Smooth muscle cell (in vitro differentiated cells): ENCODE measurements around the gene NDUFV1. TPM values are rescaled to one million over a fixed set of nuclear protein-coding genes. Genes with fewer than 3 reads are reported as not detected.

ENCODE experiments used
- DNase-seq: peaks from one replicate; lab custom pipeline; 2025; ENCODE audit not compliant: unreplicated experiment; lab: John Stamatoyannopoulos, UW
- H2AFZ ChIP-seq: fragments of 200-600 bp; sonication (generic); 2 replicates; pipeline ENCODE4 v1.6.0; 2016; ENCODE audit warnings: antibody characterized with exemption, low read depth, mild to moderate bottlenecking
- H3F3A ChIP-seq: fragments of 200-600 bp; sonication (generic); 2 replicates; pipeline ENCODE4 v1.6.0; 2017; ENCODE audit warnings: antibody characterized with exemption, low read depth
- H3K27ac ChIP-seq: fragments of 200-600 bp; sonication (generic); 2 replicates; pipeline ENCODE4 v1.5.1; 2016; ENCODE audit warnings: low read depth, mild to moderate bottlenecking
- H3K27me3 ChIP-seq: fragments of 200-600 bp; sonication (generic); 2 replicates; pipeline ENCODE4 v1.6.1; 2016; ENCODE audit warnings: low read depth, mild to moderate bottlenecking
- H3K36me3 ChIP-seq: fragments of 200-600 bp; sonication (generic); 2 replicates; pipeline ENCODE4 v1.5.1; 2016; ENCODE audit warnings: low read depth
- H3K4me1 ChIP-seq: fragments of 200-600 bp; sonication (generic); 2 replicates; pipeline ENCODE4 v1.5.1; 2016; ENCODE audit warnings: low read depth
- H3K4me2 ChIP-seq: fragments of 200-600 bp; sonication (generic); 2 replicates; pipeline ENCODE4 v1.6.0; 2016; ENCODE audit warnings: mild to moderate bottlenecking
- H3K4me3 ChIP-seq: fragments of 200-600 bp; sonication (generic); 2 replicates; pipeline ENCODE4 v1.5.1; 2016; ENCODE audit warnings: mild to moderate bottlenecking
- H3K79me2 ChIP-seq: fragments of 200-600 bp; sonication (generic); 2 replicates; pipeline ENCODE4 v1.6.0; 2016; ENCODE audit warnings: low read depth, mild to moderate bottlenecking
- H3K9ac ChIP-seq: fragments of 200-600 bp; sonication (generic); 2 replicates; pipeline ENCODE4 v1.6.0; 2016; ENCODE audit warnings: low read depth
- H3K9me3 ChIP-seq: fragments of 200-600 bp; sonication (generic); replicated peaks from 2 replicates; pipeline ENCODE4 v1.5.1; 2016; ENCODE audit warnings: low read depth
- H4K20me1 ChIP-seq: fragments of 200-600 bp; sonication (generic); 2 replicates; pipeline ENCODE4 v1.6.0; 2016; ENCODE audit warnings: low read depth
- WGBS: methylation state at CpG from one replicate; pipeline ENCODE4 v1.1.7; 2016; ENCODE audit warnings: low lambda C conversion rate; 5-methylcytosine and 5-hydroxymethylcytosine counted together
- polyA plus RNA-seq: library from polyadenylated mRNA; unstranded; fragments of >200 nt; fragmentation: Nextera tagmentation; extraction: Ambion mirVana; gene quantifications from 2 replicates; pipeline ENCODE4 v1.2.1, GENCODE V29; 2016
- total RNA-seq: library from RNA; depleted of rRNA; stranded (reverse); fragments of >200 nt; gene quantifications from 2 replicates; pipeline ENCODE4 v1.2.3, GENCODE V29; 2014
- TF ChIP-seq, protein P1 (sequence below): fragments of 200-600 bp; sonication (generic); IDR thresholded peaks from 2 replicates; pipeline ENCODE4 v1.5.1; 2017; ENCODE audit warnings: borderline replicate concordance, mild to moderate bottlenecking, antibody characterized with exemption; ENCODE audit not compliant: insufficient read depth, poor library complexity, severe bottlenecking

Gene NDUFV1
- total and polyA plus RNA-seq, 2 experiments from 2014 or later, result 111 to 201 TPM

DNA sequence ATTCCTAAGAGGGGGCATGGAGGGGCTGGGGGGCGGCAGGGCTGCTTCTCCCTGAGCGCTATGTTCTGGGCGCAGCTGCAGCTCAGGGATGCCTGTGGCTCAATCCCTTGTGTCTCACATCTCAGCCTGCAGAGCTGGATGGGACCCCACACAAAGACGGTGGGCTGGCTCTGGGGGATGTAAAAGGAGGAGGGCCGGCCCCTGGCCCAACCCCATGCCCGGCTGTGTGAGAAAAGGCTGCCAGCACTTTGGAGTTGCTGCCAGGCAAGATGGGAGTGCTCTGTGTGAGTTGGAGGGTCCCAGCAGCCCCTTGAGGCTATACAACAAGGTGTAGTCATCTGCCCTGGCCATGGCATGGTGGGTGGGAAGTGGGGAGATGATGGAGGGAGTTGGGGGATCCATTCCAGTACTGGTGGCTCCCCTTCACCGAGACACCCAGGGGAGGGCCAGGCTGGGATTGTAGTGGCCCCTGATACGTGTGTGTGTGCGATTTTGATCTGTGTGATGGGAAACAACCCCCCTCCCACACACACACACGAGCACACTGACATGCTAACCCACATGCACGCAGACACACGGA is 34.1 kb downstream of the NDUFV1 start:
- WGBS, result 87% methylated on average over 12 of the region's 12 CpGs
- no peaks in the 10 kb centered on the region for H4K20me1 ChIP-seq
- H3K36me3 ChIP-seq, result no peaks in the 10 kb centered on the region
- no peaks in the 10 kb centered on the region for H3K4me1 ChIP-seq
- peaks cover 6% of the 10 kb centered on the region for H3K27me3 ChIP-seq
- no peak overlapping the region for H3K4me3 ChIP-seq
- H3F3A ChIP-seq, result no peaks in the 10 kb centered on the region
- no peak overlapping the region for H3K4me2 ChIP-seq
- H3K9ac ChIP-seq, result no peak overlapping the region
- H2AFZ ChIP-seq, result no peak overlapping the region
- no peaks in the 10 kb centered on the region for H3K9me3 ChIP-seq
- H3K27ac ChIP-seq, result no peak overlapping the region
- H3K79me2 ChIP-seq, result no peaks in the 10 kb centered on the region
- DNase-seq, result no peak
- TF ChIP-seq, protein P1, sequence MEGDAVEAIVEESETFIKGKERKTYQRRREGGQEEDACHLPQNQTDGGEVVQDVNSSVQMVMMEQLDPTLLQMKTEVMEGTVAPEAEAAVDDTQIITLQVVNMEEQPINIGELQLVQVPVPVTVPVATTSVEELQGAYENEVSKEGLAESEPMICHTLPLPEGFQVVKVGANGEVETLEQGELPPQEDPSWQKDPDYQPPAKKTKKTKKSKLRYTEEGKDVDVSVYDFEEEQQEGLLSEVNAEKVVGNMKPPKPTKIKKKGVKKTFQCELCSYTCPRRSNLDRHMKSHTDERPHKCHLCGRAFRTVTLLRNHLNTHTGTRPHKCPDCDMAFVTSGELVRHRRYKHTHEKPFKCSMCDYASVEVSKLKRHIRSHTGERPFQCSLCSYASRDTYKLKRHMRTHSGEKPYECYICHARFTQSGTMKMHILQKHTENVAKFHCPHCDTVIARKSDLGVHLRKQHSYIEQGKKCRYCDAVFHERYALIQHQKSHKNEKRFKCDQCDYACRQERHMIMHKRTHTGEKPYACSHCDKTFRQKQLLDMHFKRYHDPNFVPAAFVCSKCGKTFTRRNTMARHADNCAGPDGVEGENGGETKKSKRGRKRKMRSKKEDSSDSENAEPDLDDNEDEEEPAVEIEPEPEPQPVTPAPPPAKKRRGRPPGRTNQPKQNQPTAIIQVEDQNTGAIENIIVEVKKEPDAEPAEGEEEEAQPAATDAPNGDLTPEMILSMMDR, result no peak

DNA sequence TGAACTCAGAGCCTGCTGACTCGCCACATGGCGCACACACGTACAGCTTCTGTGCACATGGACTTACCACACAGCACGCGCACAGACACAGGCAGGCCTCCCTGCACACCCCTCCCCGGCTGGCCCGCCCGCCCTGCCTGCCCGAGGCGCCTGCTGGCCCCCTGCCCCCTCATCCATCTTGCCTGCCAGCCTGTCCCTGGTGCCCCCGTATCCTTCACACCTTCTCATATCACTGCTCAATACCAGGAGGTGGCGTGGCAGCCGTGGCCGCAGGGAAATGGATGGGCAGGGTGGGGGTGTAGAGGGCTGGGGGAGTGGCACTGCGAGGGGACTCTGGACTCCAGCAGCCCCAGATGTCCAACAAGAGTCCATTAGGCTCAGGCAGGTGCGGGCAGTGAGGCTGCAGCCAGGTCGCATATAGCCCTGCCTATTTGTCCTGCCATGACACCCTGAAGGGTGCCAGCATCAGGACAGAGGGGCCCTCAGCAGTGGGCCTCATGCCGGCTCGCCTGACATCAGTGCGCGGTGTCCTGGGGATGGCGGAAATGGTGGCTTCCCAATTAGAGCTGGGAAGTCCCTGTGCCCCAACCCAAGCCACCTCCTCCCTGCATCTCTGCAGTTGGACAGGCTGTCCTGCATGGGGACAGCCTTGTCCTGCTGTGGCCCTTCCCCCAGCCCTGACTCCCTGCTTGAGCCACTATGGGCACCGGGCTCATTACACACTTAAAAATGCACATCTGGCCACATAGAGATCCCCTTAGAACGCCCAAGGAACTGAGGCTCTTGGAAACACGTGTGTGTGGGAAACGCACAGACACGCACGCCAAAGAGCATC is 34.8 kb downstream of the NDUFV1 start:
- TF ChIP-seq, protein P1, result no peak
- WGBS, result 89% methylated on average over 26 of the region's 28 CpGs
- Histone ChIP-seq H3K79me2 (no peaks in the 10 kb centered on the region), H3K9ac (no peak overlapping the region), H2AFZ (no peak overlapping the region), H3K9me3 (no peaks in the 10 kb centered on the region), H3K4me2 (no peak overlapping the region), H3K27me3 (peaks cover 6% of the 10 kb centered on the region), H3K4me3 (no peak overlapping the region), H3K27ac (no peak overlapping the region), H3K36me3 (no peaks in the 10 kb centered on the region), H4K20me1 (no peaks in the 10 kb centered on the region), H3K4me1 (no peaks in the 10 kb centered on the region), H3F3A (no peaks in the 10 kb centered on the region)
- no peak for DNase-seq

DNA sequence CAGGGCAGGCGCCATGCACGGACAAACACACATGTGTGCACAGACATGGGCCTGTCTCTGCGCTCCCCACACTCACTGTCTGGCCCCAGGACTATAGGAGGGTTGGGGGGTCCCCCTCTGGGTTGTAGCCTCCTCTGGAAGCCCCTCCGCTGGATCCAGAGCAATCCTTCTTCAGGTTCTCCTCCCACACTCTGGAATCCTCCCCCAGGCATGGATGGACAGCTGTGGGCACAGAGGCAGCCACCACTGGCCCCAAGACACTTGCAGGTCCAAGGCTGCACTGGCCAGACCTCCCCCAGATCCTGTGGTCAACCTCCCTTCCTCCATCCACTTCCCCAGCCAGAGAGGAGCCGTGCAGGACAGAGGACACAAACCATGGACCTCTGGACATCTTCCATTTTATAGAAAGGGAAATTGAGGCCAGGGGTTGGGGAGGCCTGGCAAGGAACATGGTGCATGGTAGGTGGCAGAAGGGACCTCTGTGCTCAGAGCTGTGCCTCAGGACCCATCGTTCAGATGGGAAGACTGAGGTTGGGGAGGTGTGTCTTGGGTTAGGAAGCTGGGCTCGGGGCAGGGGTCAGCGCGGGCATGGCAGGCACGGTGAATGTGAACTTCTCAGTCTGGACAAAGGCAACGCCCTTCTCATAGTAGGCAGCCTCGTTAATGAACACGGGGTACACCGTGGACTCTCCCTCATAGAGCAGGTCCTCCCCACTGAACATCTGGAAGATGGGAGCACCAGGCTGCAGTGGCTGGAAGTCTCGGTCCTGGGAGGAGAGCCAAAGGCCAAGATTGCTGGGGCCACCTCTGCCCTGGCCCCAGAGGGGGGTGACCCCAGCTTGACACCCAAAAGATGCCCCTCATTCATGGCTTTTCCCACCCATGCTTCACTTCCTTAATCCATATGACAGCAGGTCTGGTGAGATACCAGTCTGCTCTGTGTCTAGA is 35.7 kb downstream of the NDUFV1 start:
- H3K4me2 ChIP-seq, result no peak overlapping the region
- no peak for DNase-seq
- no peaks in the 10 kb centered on the region for H3K79me2 ChIP-seq
- no peak overlapping the region for H3K27ac ChIP-seq
- H3K9me3 ChIP-seq, result no peaks in the 10 kb centered on the region
- no peak overlapping the region for H3K9ac ChIP-seq
- no peaks in the 10 kb centered on the region for H4K20me1 ChIP-seq
- no peaks in the 10 kb centered on the region for H3F3A ChIP-seq
- no peak overlapping the region for H3K4me3 ChIP-seq
- H3K27me3 ChIP-seq, result peaks cover 6% of the 10 kb centered on the region
- H2AFZ ChIP-seq, result no peak overlapping the region
- TF ChIP-seq, protein P1, result no peak
- no peaks in the 10 kb centered on the region for H3K36me3 ChIP-seq
- no peaks in the 10 kb centered on the region for H3K4me1 ChIP-seq
- 91% methylated on average over 11 of the region's 15 CpGs for WGBS
